Stimulated activated CD4-positive, alpha-beta T cell treated with anti-CD3 and anti-CD28 coated beads, Interleukin-15, amount 100 ng/mL, for 48 hours (primary cell): ENCODE data around the gene SLC31A2.

Experiments used
- DNase-seq, 2 donors: peaks; one replicate each; pipeline ENCODE4 v3.0.0-alpha.2; 2020; ENCODE audit warnings: low read depth in 2 of 2

The SLC31A2 gene

DNA sequence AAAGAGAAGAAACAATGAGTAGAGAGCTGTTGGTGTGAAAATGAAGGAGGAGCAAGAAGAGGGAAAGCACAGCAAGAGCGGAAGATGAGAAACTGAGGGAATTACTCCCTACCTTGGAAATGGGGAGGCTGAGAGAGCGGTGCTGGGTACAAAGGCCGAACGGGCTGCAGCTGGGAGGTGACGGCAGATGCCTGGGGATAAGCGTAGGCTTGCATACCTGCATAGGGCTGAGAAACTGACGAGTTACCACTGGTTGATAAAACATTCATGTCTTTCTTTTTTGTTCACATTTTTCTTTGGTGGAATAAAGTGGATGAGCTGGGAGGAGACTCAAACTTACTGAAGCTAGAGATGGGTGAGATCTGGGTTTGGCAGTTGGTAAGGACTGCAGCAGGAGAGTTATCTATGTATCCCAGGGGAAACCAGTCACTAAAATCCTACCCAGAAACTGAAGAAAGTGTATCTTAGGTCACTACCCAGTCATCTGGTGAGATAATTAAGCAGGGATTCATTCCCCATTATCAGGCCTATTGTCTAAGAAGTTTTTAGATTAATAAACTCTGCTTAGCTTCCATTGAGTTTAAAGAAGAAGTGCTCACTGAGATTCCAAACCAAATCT lies 35.4 kb downstream of the SLC31A2 start:
- DNase-seq, result no peak

DNA sequence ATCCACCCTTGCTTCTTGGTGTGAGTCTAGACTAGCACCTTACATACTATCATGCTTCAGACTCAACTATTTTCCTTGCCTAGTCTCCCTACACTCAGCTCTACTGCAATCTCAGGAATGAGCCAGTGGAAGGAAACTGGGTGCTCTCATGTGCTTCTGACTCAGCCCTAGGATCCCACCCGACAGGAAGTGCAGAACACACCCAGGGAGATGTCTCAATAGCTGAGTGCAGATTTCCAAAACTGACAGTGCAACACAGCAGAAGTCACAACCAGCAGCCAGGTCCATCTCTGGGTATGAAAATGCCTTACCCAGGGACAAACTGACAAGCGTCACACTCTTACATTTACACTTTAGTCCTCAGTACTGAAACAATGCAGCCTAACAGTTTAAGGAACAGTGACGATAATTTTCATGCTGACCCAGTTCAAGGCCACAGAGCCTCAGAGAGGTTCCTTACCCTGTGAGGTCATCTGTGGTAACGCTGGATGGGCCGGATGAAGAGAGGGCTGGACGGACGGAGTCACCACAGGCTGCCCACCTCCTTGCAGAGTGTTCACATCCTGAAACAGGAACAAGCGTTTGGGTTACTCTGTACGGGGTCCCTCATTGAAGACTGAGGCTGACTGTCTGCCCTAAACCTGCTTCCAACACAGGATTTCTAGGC lies 37.3 kb downstream of the SLC31A2 start:
- DNase-seq, result no peak

DNA sequence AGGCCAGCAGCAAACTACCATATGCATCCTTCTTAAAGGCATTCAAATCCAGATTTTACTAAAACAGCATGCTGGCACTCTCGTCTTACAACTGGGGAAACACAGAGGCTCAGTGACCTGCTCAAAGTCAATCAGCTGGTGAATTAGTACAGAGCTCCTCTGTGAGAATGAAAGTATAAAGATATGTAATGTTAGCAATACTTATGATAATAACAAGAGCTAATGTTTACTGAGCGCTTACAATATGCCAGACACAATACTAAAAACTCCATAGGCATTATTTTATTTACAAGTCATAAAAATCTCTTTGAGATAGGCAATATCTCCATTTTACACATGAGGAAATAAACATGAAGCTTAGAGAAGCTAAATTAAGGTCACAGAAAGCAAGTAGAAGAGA lies 41.6 kb downstream of the SLC31A2 start:
- DNase-seq, result no peak

DNA sequence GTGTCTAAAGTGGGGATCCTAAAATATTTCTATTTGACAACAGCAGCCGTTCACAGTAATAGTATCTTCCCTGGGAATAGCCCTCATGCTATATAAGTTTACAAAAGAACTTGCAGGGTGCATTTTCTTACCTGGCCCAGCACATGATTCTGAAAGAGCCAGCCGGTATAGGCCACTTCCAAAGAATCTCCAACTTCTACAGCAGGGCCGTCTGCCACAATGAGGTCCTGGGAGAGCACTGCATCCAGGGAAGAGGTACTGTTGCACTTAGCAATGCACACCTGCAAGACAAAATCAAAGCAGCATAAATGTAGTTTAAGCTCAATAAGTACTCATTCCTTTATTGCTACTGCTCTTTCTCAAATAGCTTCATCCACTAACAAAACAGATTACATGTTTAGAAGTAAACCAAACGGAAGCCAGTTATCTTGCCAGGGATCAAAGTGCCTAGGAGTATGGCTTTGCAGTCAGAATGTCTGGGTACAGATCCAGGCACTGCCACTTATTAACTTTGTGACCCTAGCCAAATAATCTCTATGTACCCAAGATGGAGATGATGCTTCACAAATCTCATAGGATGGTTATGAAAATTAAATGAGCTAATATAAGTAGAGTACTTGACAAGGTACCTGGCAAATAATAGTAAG lies 49.0 kb downstream of the SLC31A2 start:
- DNase-seq, result no peak

DNA sequence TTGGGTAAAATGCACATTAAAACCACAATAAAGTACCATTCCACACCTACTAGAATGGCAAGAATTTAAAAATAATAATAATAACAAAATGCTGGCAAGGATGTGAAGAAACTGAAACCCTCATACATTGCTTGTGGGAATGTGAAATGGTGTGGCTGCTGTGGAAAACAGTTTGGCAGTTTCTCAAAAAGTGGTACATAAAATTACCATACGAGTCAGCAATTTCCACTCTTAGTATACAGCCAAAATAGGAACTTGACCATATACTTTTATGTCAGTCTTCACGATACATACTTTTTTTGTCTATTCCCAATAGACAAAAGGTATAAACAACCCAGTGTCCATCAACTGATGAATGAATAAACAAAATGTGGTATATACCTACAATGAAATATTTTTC lies 54.6 kb downstream of the SLC31A2 start:
- no peak for DNase-seq

DNA sequence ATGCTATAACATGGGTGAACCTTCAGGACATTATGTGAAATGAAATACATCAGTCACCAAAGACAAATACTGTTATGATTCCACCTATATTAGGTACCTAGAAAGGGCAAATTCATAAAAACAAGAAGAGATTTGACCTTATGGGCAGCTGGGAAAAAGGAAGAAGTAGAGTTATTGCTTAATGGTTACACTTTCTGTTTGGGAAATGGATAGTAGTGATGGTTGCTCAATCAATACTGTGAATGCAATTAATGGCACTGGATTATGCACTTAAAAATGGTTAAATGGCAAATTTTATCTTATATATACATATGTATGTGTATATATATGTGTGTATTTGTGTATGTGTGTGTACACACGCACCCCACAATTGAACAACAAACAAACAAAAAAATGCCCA lies 55.1 kb downstream of the SLC31A2 start:
- no peak for DNase-seq

DNA sequence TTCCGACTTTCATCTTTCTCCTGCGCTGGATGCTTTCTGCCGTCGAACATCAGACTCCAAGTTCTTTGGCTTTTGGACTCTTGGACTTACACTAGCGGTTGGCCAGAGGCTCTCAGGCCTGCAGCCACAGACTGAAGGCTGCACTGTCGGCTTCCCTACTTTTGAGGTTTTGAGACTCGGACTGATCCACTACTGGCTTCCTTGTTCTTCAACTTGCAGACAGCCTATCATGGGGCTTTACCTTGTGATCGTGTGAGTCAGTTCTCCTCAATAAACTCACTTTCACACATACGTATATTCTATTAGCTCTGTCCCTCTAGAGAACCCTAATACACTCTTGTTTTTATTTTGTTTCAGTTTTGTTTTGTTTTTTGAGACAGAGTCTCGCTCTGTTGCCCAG lies 60.0 kb downstream of the SLC31A2 start:
- DNase-seq, result no peak
